ENCODE results near the gene ACP3. TPM values are rescaled to one million over a fixed set of nuclear protein-coding genes. Genes with fewer than 3 reads are reported as not detected.

The ACP3 gene
- polyA plus RNA-seq, 10 donors = 0.24 to 5.0 (median 0.57) TPM

- DNase-seq = no peak
These were observed 89.4 kb downstream of the ACP3 start for GRCh38 chr3:132406587-132406986.

- no peak for DNase-seq
These were observed 89.8 kb downstream of the ACP3 start for GRCh38 chr3:132407025-132407424.

Other genes starting within 250 kb of the ACP3 start
- gene DNAJC13, start 100.1 kb downstream of the ACP3 start, polyA plus RNA-seq (ENCODE audit: insufficient read length in 10 of 10) = 10 to 100 TPM; 29.4 to 45.0 (median 38.1) TPM

Data from muscle of back (tissue), 11 donors.